ENCODE measurements around the gene DMKN. TPM values are rescaled to one million over a fixed set of nuclear protein-coding genes. Genes with fewer than 3 reads are reported as not detected.
"Not testable (repeated sequence)": the region's sequence is repeated elsewhere in the genome, so short reads cannot be mapped to it uniquely, and the experiment has no call there.

The DMKN gene
- total and polyA plus RNA-seq, 2 donors (not counting 3 experiments of a cell fraction or from before 2014, with no cell fraction given): not detected

- TF ChIP-seq FOS (IDR thresholded peaks at IDR 0.05; ENCODE audit: borderline replicate concordance, insufficient read depth, low read length) (no peak), MYC (IDR thresholded peaks at IDR 0.05; ENCODE audit: low read depth, low read length) (no peak), POLR2AphosphoS5 (IDR thresholded peaks at IDR 0.05; ENCODE audit: insufficient read depth, low read depth, low read length) (no peak), CTCF (IDR thresholded peaks at IDR 0.05; ENCODE audit: extremely low read depth in 1 of 2, insufficient read depth in 1 of 2, low read depth in 1 of 2, low read length in 2 of 2) (no peak), POLR2A (IDR thresholded peaks at IDR 0.05; ENCODE audit: low read depth, low read length) (no peak), JUN (IDR thresholded peaks at IDR 0.05; ENCODE audit: borderline replicate concordance, insufficient read depth, insufficient read length, low read depth) (no peak), MAX (IDR thresholded peaks at IDR 0.05; ENCODE audit: insufficient read depth, insufficient read length) (no peak), GATA2 (IDR thresholded peaks at IDR 0.05; ENCODE audit: insufficient read depth, insufficient read length, low read depth, low read length) (no peak), EZH2 (IDR thresholded peaks at IDR 0.05; ENCODE audit: borderline replicate concordance, low read depth, low read length, severe bottlenecking) (no peak)
- no TSS peak for BruUV-seq (replicated peaks)
- intact Hi-C loops (cut with micrococcal nuclease) (no loop called here), dilution Hi-C loops (cut with MboI; ENCODE audit: extremely low pct_ligation_motif_present, low sequenced_read_pairs) (no loop called here)
- H3K4me3 ChIP-seq (replicated peaks in 1 of 3; ENCODE audit: insufficient read depth in 1 of 3, low read depth in 1 of 3, low read length in 3 of 3): no peak overlapping the region
- no peak overlapping the region for H3K9ac ChIP-seq (replicated peaks; ENCODE audit: extremely low read depth, insufficient read depth, low read length)
- H4K20me1 ChIP-seq (replicated peaks; ENCODE audit: control insufficient read depth, extremely low read depth, insufficient read depth, low read length): no peaks in the 10 kb centered on the region
- H3K27me3 ChIP-seq (ENCODE audit: control insufficient read depth in 2 of 2, insufficient read depth in 2 of 2, low read length in 2 of 2): no peaks in the 10 kb centered on the region
- DNase-seq (ENCODE audit: low read depth, low spot score): no peak
- no peak overlapping the region for H2AFZ ChIP-seq (ENCODE audit: low read depth, low read length)
- H3K36me3 ChIP-seq (ENCODE audit: control insufficient read depth in 2 of 2, extremely low read depth in 1 of 2, insufficient read depth in 2 of 2, low read length in 2 of 2): no peaks in the 10 kb centered on the region
- FAIRE-seq: no peak
- H3K79me2 ChIP-seq (ENCODE audit: control insufficient read depth, insufficient read depth, low read length): no peaks in the 10 kb centered on the region
- no peaks in the 10 kb centered on the region for H3K9me3 ChIP-seq (replicated peaks; ENCODE audit: control insufficient read depth, insufficient read depth, low read length)
- no peak overlapping the region for H3K27ac ChIP-seq (ENCODE audit: insufficient read depth, low read depth, low read length)
- H3K9me1 ChIP-seq (replicated peaks; ENCODE audit: control insufficient read depth, extremely low read depth, insufficient read depth, low read length): no peaks in the 10 kb centered on the region
- ChIA-PET POLR2A (no interaction called here), CTCF (interaction anchor here (0.7 kb wide), 1 partner anchor 23 kb away, joined by 3 read pairs; no protein-coding TSS in a partner anchor)
- H3K4me2 ChIP-seq (ENCODE audit: insufficient read depth, low read length): no peak overlapping the region
- no peaks in the 10 kb centered on the region for H3K4me1 ChIP-seq (ENCODE audit: control insufficient read depth, extremely low read depth, insufficient read depth, low read length)
Measured at GRCh38 chr19:35471946-35472345, 41.5 kb downstream of the DMKN start.

- CTCF ChIA-PET; H3K36me3 ChIP-seq (ENCODE audit: control insufficient read depth in 2 of 2, extremely low read depth in 1 of 2, insufficient read depth in 2 of 2, low read length in 2 of 2); H3K9ac ChIP-seq (replicated peaks; ENCODE audit: extremely low read depth, insufficient read depth, low read length); H3K27me3 ChIP-seq (ENCODE audit: control insufficient read depth in 2 of 2, insufficient read depth in 2 of 2, low read length in 2 of 2); FAIRE-seq; H3K4me2 ChIP-seq (ENCODE audit: insufficient read depth, low read length); DNase-seq (ENCODE audit: low read depth, low spot score); H3K9me1 ChIP-seq (replicated peaks; ENCODE audit: control insufficient read depth, extremely low read depth, insufficient read depth, low read length); H3K27ac ChIP-seq (ENCODE audit: insufficient read depth, low read depth, low read length); H3K79me2 ChIP-seq (ENCODE audit: control insufficient read depth, insufficient read depth, low read length); H3K4me1 ChIP-seq (ENCODE audit: control insufficient read depth, extremely low read depth, insufficient read depth, low read length); H3K9me3 ChIP-seq (replicated peaks; ENCODE audit: control insufficient read depth, insufficient read depth, low read length); H4K20me1 ChIP-seq (replicated peaks; ENCODE audit: control insufficient read depth, extremely low read depth, insufficient read depth, low read length); H2AFZ ChIP-seq (ENCODE audit: low read depth, low read length); H3K4me3 ChIP-seq (replicated peaks in 1 of 3; ENCODE audit: insufficient read depth in 1 of 3, low read depth in 1 of 3, low read length in 3 of 3); dilution Hi-C loops (cut with MboI; ENCODE audit: extremely low pct_ligation_motif_present, low sequenced_read_pairs); POLR2A ChIA-PET; BruUV-seq (replicated peaks); intact Hi-C loops (cut with micrococcal nuclease): not testable (repeated sequence)
Measured at GRCh38 chr19:35471075-35471474, 42.4 kb downstream of the DMKN start.

Measured in endothelial cell of umbilical vein (primary cell).